Measurements from ENCODE around the gene DDX27. TPM values are rescaled to one million over a fixed set of nuclear protein-coding genes. Genes with fewer than 3 reads are reported as not detected.

DDX27 gene
- total RNA-seq, 1 donor from 2014 or later, result 27.8 TPM

- peak overlapping the region; percentile 91 for H3K4me3 ChIP-seq
- peak overlapping the region; percentile 93 for H3K27ac ChIP-seq
- peak; percentile 54 for DNase-seq
- intact Hi-C loops (cut with DNase I), result no loop called here
- no peak for ATAC-seq
- no peaks in the 10 kb centered on the region for H3K27me3 ChIP-seq (ENCODE audit: low read depth)
- H3K36me3 ChIP-seq, result peaks cover 64% of the 10 kb centered on the region
- peaks cover 23% of the 10 kb centered on the region for H3K9me3 ChIP-seq
- H3K4me1 ChIP-seq, result peaks cover 68% of the 10 kb centered on the region
- TF ChIP-seq, protein P1, sequence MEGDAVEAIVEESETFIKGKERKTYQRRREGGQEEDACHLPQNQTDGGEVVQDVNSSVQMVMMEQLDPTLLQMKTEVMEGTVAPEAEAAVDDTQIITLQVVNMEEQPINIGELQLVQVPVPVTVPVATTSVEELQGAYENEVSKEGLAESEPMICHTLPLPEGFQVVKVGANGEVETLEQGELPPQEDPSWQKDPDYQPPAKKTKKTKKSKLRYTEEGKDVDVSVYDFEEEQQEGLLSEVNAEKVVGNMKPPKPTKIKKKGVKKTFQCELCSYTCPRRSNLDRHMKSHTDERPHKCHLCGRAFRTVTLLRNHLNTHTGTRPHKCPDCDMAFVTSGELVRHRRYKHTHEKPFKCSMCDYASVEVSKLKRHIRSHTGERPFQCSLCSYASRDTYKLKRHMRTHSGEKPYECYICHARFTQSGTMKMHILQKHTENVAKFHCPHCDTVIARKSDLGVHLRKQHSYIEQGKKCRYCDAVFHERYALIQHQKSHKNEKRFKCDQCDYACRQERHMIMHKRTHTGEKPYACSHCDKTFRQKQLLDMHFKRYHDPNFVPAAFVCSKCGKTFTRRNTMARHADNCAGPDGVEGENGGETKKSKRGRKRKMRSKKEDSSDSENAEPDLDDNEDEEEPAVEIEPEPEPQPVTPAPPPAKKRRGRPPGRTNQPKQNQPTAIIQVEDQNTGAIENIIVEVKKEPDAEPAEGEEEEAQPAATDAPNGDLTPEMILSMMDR (IDR thresholded peaks at IDR 0.05), result no peak
These were observed 59.8 kb downstream of the DDX27 start for GRCh38 chr20:49278818-49279676.

GRCh38 chr20:49279677-49280462 lies 60.7 kb downstream of the DDX27 start:
- DNase-seq (no peak), ATAC-seq (no peak)
- no peaks in the 10 kb centered on the region for H3K27me3 ChIP-seq (ENCODE audit: low read depth)
- H3K36me3 ChIP-seq, result peaks cover 64% of the 10 kb centered on the region
- intact Hi-C loops (cut with DNase I), result no loop called here
- H3K27ac ChIP-seq, result peak overlapping the region; percentile 93
- H3K4me3 ChIP-seq, result peak overlapping the region; percentile 91
- TF ChIP-seq, protein P1 (IDR thresholded peaks at IDR 0.05), result no peak
- peaks cover 65% of the 10 kb centered on the region for H3K4me1 ChIP-seq
- H3K9me3 ChIP-seq, result peaks cover 23% of the 10 kb centered on the region

- intact Hi-C loops (cut with DNase I), result no loop called here
- H3K36me3 ChIP-seq, result peaks cover 64% of the 10 kb centered on the region
- H3K4me3 ChIP-seq, result peak overlapping the region; percentile 91
- DNase-seq, result no peak
- peaks cover 59% of the 10 kb centered on the region for H3K4me1 ChIP-seq
- ATAC-seq, result no peak
- H3K9me3 ChIP-seq, result peaks cover 30% of the 10 kb centered on the region
- TF ChIP-seq, protein P1 (IDR thresholded peaks at IDR 0.05), result no peak
- peak overlapping the region; percentile 93 for H3K27ac ChIP-seq
- H3K27me3 ChIP-seq (ENCODE audit: low read depth), result no peaks in the 10 kb centered on the region
These were observed 61.3 kb downstream of the DDX27 start for GRCh38 chr20:49280463-49281058.

DNA sequence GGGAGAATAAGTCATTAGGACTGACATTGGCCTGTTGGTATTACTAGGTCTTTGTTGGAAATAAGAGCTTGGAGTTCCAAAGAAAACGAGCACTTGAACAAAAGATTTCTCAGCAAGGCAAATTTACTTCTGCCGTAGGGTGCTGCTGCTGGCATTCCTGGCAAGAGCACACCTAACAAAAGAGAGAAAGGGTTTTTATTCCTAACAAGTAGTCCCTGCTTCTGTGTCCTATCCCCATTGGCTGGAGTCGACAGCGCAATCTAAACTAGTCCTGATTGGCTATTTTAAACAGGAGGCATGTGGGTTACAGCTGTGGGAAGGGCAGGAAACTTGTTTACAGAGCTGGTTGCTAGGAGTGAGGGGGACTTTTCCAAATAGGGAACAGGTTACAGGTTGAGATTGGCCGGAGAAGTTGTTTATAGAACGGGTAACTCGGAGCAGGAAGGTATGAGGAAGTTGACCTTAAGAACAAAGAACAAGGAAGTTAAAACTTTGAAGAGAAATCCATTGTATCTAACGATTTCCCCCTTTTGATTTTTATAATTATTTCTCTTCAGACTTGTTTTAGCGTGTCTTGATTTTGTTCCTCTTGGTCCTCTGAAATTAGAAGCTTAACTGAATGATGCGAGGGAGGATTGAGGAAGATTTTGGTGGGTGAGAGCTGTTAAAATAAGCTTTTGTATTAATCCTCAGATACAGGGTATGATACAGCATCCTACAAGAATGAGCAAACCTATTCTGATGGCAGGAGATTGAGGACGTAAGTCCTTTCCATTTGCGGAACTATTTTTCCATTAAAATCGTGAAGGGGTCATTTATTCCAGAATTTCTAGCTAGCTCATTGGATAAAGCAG lies 62.1 kb downstream of the DDX27 start:
- intact Hi-C loops (cut with DNase I), result no loop called here
- Histone ChIP-seq H3K27ac (peak overlapping the region; percentile 93), H3K4me3 (peak overlapping the region; percentile 91), H3K27me3 (ENCODE audit: low read depth) (no peaks in the 10 kb centered on the region), H3K4me1 (peaks cover 52% of the 10 kb centered on the region), H3K36me3 (peaks cover 70% of the 10 kb centered on the region), H3K9me3 (peaks cover 37% of the 10 kb centered on the region)
- no peak for DNase-seq
- ATAC-seq, result no peak
- TF ChIP-seq, protein P1 (IDR thresholded peaks at IDR 0.05), result no peak

All from lower lobe of right lung (tissue), 2 donors.